Right renal cortex interstitium (tissue), 3 donors: Measurements from ENCODE around the gene WDR46. TPM values are rescaled to one million over a fixed set of nuclear protein-coding genes. Genes with fewer than 3 reads are reported as not detected.

ENCODE experiments used
- DNase-seq, 3 donors: peaks; one replicate each; pipeline ENCODE4 v3.0.0-alpha.2; 2013; ENCODE audit warnings: low read depth in 3 of 3, low spot score in 2 of 3
- polyA plus RNA-seq, 3 donors: library from polyadenylated mRNA; unstranded; fragments of 120-200 nt; gene quantifications; one replicate each; pipeline ENCODE4 v1.2.1, GENCODE V29; 2013; ENCODE audit not compliant: insufficient read length in 3 of 3

WDR46 gene
- 10 to 100 TPM; 60.3 to 63.4 (median 60.7) TPM for polyA plus RNA-seq

- DNase-seq, result peak; percentile 93 to 94 (median 93)
Measured at GRCh38 chr6:33288921-33289783, at the start of gene WDR46, which contains the start of gene PFDN6. WDR46 (minus strand) TSS chr6:33289239; CDS start chr6:33289170, 69 bp downstream. PFDN6 (plus strand) TSS chr6:33289601; CDS start chr6:33289857, 256 bp downstream.

- DNase-seq, result no peak
Measured at GRCh38 chr6:33336495-33336894, 47.5 kb upstream of the WDR46 start.

GRCh38 chr6:33335916-33336315 is 46.9 kb upstream of the WDR46 start:
- no peak for DNase-seq

GRCh38 chr6:33333666-33334065 is 44.6 kb upstream of the WDR46 start:
- no peak for DNase-seq

DNA sequence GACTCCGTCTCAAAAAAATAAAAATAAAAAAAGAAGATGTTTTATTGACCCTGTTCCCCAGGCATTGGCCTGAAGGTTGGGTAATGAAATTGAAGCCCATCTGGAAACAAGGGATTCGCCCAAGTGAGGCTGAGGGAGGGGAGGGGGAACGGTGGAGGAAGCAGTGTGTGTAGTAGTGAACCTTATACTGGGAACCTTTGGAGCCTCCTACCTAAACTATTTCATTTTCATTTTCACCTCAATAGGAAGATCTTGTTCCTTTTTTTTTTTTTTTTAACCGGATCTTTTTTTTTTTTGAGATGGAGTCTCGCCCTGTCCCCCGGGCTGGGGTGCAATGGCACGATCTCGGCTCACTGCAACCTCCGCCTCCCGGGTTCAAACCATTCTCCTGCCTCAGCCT is 41.7 kb upstream of the WDR46 start:
- no peak for DNase-seq

DNA sequence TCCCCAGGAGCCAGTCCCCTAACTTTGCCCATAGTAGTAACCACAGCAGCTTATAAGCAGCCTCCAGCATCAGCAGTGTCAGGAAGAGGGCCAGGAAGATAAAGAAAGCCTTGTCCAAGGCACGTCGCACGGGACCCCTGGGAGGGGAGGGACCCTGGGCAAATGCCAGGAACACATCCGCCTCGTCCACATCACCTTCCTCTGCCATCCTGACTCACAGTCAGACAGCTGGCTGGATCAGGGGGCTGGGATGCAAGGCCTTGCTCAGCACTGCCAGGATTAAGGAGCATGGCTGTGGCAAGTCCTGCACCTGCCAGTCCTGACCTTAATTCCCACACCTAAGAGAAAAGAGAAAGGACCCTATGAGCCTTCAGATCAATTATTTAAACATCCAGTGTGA is 40.0 kb upstream of the WDR46 start:
- no peak for DNase-seq

DNA sequence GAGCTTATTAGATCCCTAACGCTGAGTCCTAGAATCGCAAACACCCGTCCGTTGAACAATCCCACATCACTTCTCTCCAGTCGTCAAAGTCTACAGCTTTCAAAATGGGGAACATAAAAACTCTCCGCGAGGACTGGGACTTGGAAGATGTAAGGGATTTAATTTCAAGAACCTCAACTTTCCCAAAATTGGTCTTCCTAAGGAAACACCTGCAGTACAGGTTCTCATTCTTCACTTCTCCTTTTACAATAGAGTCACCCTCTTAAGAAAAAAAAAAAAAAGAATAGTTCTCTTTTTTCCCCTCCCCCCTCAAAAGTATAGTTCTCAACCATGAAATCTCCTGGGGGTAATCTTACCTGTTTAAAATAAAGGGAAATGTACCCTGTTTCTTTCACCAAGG is 35.1 kb upstream of the WDR46 start:
- no peak for DNase-seq

DNA sequence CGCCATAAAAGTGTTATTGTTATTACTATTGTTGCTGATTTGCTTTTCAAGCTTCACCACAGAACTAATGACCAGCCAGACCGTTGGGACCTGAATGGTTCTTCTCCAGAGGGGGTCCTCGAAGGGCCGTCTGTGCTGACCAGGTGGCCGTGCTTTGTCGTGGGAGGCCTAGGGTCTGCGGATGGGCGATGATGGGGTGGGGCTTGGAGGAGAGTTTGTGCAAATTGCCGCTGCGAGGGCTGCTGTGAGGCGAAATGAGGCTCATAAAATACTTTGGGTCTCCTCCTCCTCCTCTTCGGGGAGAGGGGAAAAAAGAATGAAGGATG is 34.5 kb upstream of the WDR46 start:
- no peak for DNase-seq

DNA sequence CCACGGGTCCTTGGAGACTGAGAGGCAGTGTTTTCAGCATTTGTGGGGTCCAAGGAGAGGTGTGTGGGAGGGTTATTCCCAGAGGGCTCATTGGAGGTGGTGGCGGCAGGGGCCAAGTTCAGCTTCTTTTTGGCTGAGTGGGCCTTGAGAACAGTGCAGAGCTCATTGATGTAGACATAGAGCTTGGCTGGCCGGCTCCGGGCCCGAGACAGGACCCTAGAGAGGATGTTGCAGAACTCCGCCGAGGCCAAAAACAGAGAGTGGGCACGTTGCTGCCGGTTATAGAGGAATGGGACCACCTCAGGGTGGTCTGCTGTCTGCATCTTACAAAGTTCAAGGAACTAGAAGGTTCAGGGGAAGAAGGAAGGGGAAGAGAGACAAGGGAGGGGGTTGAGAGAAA is 32.2 kb upstream of the WDR46 start:
- no peak for DNase-seq

- no peak for DNase-seq
Measured at GRCh38 chr6:33320315-33321181, 31.5 kb upstream of the WDR46 start.

- no peak for DNase-seq
Measured at GRCh38 chr6:33319939-33320314, 30.9 kb upstream of the WDR46 start.

GRCh38 chr6:33318426-33319073 is 29.5 kb upstream of the WDR46 start:
- no peak for DNase-seq

GRCh38 chr6:33317669-33318425 is 28.8 kb upstream of the WDR46 start, which contains the start of gene ZBTB22:
ZBTB22 (minus strand) TSS chr6:33317744; CDS start chr6:33316916, 828 bp downstream.
- DNase-seq, result peak; percentile 96 to 100 (median 99)

GRCh38 chr6:33317419-33317668 is 28.3 kb upstream of the WDR46 start:
- DNase-seq, result no peak

DNA sequence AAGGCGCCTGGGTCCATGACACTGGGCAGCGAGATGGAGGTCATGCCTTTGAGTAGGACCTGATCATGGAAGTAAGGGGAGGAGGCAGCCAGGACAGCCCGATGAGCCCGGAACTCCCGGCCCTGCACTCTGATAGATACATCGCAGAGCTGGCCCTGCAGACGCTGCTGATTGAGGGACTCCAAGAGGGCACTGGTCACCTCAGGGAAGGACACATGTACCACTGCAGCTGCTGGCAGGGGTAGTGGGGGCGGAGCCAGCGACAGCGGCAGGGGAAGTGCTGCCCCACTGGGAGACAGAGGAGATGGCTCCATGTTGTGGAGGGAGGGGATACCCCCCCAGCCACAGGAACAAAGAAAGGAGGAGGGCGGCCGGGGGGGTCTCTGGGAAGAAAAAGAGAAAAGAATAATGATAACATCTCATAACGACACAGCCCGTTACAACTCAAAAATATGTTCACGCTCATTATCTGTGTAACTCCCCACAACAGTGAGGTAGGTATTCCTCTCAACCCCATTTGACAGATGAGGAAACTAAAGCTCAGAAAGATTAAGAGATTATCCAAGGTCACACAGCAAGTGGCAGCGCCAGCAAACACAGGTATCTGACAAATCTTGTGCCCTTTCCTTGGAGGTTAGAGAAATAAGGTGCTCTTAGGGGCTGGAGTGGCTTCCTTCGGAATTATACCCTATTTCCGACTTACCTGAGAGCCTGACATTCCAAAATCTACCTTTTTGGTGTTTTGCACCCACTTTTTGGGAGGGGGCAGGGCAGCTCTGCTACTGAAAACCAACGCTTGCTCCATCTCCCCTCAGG is 27.8 kb upstream of the WDR46 start:
- no peak for DNase-seq

DNA sequence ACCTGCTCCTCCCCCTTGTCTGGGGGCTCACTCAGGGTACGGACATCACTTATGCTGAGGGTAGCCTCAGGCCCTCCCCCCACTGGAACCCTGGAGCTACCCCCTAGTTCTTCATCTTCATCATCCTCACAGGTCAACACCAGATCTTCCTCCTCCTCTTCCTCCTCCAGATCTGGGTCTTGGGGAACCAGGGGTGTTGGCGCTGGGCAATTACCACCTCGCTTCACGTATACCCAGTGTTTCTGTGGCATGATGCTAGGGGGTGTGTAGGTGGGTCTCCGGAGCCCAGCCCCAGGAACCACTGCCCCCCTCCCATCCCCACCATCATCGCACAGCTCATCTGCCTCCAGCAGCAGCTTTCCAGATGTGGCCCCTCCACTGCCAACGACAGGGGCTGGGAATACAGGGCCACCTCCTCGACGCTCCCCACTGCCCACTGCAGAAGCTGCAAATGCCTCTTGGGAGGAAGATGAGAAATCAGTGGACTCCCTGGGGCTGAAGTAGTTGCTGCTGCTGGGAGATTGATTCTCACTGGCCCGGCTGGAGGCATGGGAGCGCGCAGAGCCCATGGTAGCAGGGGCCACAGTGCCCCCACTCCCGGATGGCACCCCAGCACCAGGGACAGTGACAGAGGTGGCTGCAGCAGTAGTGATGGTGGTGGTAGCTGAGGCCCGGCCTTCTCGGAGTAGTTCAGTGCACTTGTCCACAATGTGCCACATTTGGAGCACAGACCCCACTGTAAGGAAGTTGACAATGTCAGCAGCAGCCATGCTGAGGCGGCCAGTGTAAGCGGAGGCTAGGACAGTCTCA is 27.0 kb upstream of the WDR46 start:
- DNase-seq, result no peak

- no peak for DNase-seq
Measured at GRCh38 chr6:33314943-33315792, 26.1 kb upstream of the WDR46 start.

DNA sequence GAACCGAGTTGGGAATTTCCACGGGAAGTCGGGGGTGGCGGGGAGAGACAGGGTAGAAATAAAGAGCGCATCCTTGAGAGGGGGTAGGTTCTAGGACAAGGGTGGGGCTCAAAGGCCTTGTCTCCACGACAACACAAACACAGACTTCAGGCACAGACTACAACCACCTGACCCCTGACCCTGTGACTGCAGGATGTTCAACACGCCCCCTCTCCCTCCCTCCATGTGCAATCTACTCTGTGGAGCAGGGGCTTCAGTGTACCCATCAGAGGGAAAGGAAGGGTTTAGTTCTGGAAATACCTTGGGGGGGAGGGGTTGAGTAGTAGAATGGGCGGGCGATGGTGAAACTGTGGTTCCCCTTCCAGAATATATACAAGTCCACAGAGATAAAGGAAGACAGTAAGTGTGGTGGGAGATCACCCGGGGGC is 25.5 kb upstream of the WDR46 start:
- DNase-seq, result peak in 1 of 3 donors; percentile 47
